Activated naive CD4-positive, alpha-beta T cell treated with anti-CD3 and anti-CD28 coated beads for 36 hours (primary cell): ENCODE data around the gene CARS2. TPM values are rescaled to one million over a fixed set of nuclear protein-coding genes. Genes with fewer than 3 reads are reported as not detected.
A peak's percentile ranks its signal among the peaks of the same experiment; 100 is the strongest.

Experiments
- CTCF ChIA-PET: fragments of 350-600 bp; sonication (Branson Sonifier 250); formaldehyde crosslinking; loops from one replicate; lab custom pipeline; 2021; ENCODE audit warnings: antibody characterized with exemption; lab: Charles Lee
- DNase-seq: peaks from one replicate; pipeline ENCODE4 v3.0.0-alpha.2; 2020
- H3K27ac Mint-ChIP-seq: one replicate; pipeline ENCODE4 v1.8.0; 2021; ENCODE audit warnings: mild to moderate bottlenecking, mixed read lengths
- H3K27me3 Mint-ChIP-seq: one replicate; pipeline ENCODE4 v1.8.0; 2021; ENCODE audit warnings: low read depth, mixed read lengths
- H3K36me3 Mint-ChIP-seq: one replicate; pipeline ENCODE4 v1.8.0; 2021; ENCODE audit warnings: low read depth, mixed read lengths
- H3K4me1 Mint-ChIP-seq: one replicate; pipeline ENCODE4 v1.8.0; 2021; ENCODE audit warnings: low read depth, mixed read lengths
- H3K4me3 Mint-ChIP-seq: one replicate; pipeline ENCODE4 v1.8.0; 2021; ENCODE audit warnings: mild to moderate bottlenecking, moderate library complexity, mixed read lengths
- H3K9me3 Mint-ChIP-seq: one replicate; pipeline ENCODE4 v1.8.0; 2021; ENCODE audit warnings: mixed read lengths
- intact Hi-C: fragments of 100-400 bp; cut with micrococcal nuclease; formaldehyde crosslinking; loops from one replicate; pipeline ENCODE4 v1.15.1; 2023
- total RNA-seq, 2 experiments: library from RNA; stranded (reverse); gene quantifications; one replicate each; pipeline ENCODE4 v1.2.3, GENCODE V29; 2021

CARS2 gene
- total RNA-seq, 2 experiments from 2014 or later = 42.4 to 44.2 TPM

DNA sequence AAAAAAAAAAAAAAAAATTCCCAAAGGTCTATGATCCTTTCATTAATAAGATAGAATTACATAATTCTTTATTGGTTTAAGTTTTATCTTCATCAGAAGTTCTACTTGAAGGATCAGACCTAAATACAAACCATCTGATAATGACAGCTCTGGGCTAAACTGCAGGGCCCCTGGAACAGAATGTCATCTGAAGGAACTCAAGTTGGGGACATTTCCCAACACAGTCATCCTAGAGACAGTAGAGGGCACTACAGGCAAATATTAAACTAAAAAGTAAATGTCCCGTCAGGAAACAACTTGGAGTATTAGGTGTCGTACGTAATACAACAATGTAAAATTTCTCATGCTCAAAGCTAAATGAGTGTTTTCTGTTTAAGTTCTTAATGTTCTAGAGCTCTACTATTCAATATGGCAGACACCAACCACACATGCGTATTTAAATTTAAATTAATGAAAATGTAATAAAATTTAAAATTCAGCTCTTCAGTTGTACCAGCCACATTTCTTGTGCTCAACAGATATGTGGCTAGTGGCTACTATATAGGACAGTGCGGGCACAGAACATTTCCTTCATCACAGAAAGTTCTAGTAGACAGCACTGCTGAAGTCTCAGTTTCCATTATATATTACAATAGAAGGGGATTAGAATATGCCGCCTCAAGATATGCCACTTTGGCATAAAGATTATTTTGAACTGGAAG is 112.3 kb downstream of the CARS2 start:
- H3K9me3 Mint-ChIP-seq = no peaks in the 10 kb centered on the region
- no peaks in the 10 kb centered on the region for H3K36me3 Mint-ChIP-seq
- peaks cover 3% of the 10 kb centered on the region for H3K4me1 Mint-ChIP-seq
- no peak overlapping the region for H3K4me3 Mint-ChIP-seq
- CTCF ChIA-PET = interaction anchor here (0.6 to 2.5 kb wide), 15 partner anchors 9 to 410 kb away, joined by 3 to 16 read pairs (median 5); no protein-coding TSS in a partner anchor
- DNase-seq = peak; percentile 21
- H3K27me3 Mint-ChIP-seq = no peaks in the 10 kb centered on the region
- H3K27ac Mint-ChIP-seq = no peak overlapping the region
- intact Hi-C loops = loop anchor here (1.0 to 5.0 kb wide), 4 partner anchors 136 to 459 kb away; no protein-coding TSS in a partner anchor

DNA sequence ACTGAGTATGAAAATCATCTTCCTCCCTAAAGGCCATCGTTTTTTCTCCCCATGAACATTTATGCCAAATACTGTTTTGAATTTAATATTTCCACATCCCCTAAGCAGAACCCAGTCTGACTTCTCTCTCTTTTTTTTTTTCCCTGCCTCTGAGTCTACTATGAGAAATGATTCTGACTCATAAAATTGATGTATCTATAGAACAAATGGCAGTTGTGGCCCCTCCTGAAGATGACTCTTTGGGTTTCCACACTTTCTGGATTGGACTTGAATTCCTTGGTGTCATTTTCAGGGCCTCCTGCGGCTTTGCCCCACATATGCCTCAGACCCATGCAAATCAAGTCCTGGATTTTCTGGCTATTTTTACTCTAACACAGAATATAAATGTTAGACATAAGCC is 113.3 kb downstream of the CARS2 start:
- H3K27me3 Mint-ChIP-seq = no peaks in the 10 kb centered on the region
- peaks cover 3% of the 10 kb centered on the region for H3K4me1 Mint-ChIP-seq
- no peak for DNase-seq
- no peak overlapping the region for H3K27ac Mint-ChIP-seq
- no peak overlapping the region for H3K4me3 Mint-ChIP-seq
- H3K9me3 Mint-ChIP-seq = no peaks in the 10 kb centered on the region
- CTCF ChIA-PET = interaction anchor here (0.7 to 2.4 kb wide), 4 partner anchors 8 to 137 kb away, joined by 5 to 16 read pairs (median 8); no protein-coding TSS in a partner anchor
- H3K36me3 Mint-ChIP-seq = no peaks in the 10 kb centered on the region
- intact Hi-C loops = loop anchor here (1.0 to 5.0 kb wide), 4 partner anchors 135 to 460 kb away; no protein-coding TSS in a partner anchor

Other genes with a start within 250 kb of the CARS2 start
- 1 to 10 TPM; 1.4 to 1.5 TPM for gene RAB20, start 144.4 kb downstream of the CARS2 start, total RNA-seq
- gene NAXD, start 90.6 kb downstream of the CARS2 start, total RNA-seq = 10 to 100 TPM; 20.8 to 23.3 TPM
- gene ING1, start 7.6 kb upstream of the CARS2 start, total RNA-seq = 10 to 100 TPM; 14.6 to 15.0 TPM
- 10 to 100 TPM; 79.8 to 82.5 TPM for gene ANKRD10, start 209.0 kb upstream of the CARS2 start, total RNA-seq